ENCODE results near the gene F8A2. TPM values are rescaled to one million over a fixed set of nuclear protein-coding genes. Genes with fewer than 3 reads are reported as not detected.
"Not testable (repeated sequence)": the region's sequence is repeated elsewhere in the genome, so short reads cannot be mapped to it uniquely, and the experiment has no call there.

Gene F8A2
- total RNA-seq (2014; rRNA removed; shearing (Covaris generic)), result not detected in 2 replicates

GRCh38 chrX:155381843-155382528 is at the start of gene F8A2:
Gene F8A2, plus strand, starts transcription at chrX:155382095. Its CDS starts 20 bp downstream, at chrX:155382115.
- DNase-seq (ENCODE audit: low spot score), result not testable (repeated sequence)

DNA sequence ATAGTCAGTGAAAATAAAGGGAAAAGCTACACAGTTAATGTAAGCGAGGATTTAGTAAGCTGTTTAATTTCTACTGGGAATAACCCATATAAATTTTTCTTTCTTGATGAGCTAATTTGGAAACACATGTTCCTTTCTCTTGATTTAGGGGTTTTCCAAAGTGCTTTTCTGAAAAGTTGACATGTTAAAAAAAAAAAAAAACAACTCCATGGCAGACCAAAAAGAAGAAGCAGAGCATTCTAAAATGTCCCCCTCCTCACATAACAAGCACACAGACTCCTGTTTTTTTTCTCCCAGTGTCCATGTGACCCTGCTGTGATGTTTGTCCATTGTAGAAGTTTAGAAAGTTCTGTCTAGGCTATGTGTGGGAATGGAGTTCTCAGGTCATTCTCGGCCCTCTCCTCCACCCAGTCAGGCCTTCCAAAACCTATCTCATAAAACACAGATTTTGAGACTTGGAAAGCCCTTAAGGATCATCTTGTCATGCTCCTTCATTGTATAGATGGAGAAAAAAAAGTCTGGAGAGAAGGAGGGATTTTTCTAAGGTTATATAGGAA is 48.3 kb upstream of the F8A2 start:
- no peak for DNase-seq (ENCODE audit: low spot score)

- peak; percentile 74 for DNase-seq (ENCODE audit: low spot score)
These were observed 47.2 kb upstream of the F8A2 start, which contains the start of gene CLIC2 for GRCh38 chrX:155334486-155335336. Gene CLIC2, minus strand, starts transcription at chrX:155334614. Its CDS starts 187 bp downstream, at chrX:155334427.

GRCh38 chrX:155335337-155335712 is 46.6 kb upstream of the F8A2 start:
- DNase-seq (ENCODE audit: low spot score), result not testable (repeated sequence)

DNA sequence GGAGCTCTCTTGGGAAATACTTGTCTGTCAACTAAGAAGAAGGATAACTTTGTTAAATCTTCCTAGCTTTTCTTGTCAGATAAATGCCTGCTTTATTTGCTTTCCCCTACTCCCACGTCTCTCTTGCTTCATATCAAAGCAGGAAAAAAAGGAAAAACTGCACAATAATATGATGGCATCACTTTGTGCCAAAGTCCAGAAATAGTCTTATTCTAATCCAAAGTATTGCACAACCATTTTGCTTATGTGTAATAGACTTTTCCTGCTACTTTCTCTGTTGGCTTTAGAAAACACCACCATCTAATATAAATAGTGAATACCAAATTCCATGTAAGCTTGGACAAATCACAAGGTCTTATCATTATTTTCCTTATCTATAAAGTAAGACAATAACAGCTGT is 36.2 kb upstream of the F8A2 start:
- DNase-seq (ENCODE audit: low spot score), result not testable (repeated sequence)

- DNase-seq (ENCODE audit: low spot score), result not testable (repeated sequence)
These were observed 32.4 kb upstream of the F8A2 start for GRCh38 chrX:155349448-155349847.

DNA sequence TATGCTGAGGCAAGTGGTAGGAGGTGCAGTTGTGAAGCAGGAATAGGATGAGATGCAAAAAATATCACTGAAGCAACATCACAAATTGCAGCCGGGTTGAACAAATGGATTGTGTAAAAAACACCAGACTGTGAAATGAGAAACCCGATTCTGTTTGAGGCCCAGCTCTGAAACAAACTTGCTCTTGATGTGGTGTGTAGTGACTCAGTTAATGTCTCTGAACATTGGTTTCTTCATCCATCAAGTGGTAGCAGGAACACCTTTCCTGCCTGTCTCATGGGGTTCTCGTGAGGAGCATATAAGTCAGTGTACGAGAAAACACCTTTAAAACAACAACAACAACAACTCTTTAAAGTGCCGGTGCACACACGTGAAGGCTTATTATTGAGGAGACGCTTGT is 18.2 kb upstream of the F8A2 start:
- DNase-seq (ENCODE audit: low spot score), result not testable (repeated sequence)

GRCh38 chrX:155373777-155374458 is 8.0 kb upstream of the F8A2 start:
- DNase-seq (ENCODE audit: low spot score), result not testable (repeated sequence)

DNA sequence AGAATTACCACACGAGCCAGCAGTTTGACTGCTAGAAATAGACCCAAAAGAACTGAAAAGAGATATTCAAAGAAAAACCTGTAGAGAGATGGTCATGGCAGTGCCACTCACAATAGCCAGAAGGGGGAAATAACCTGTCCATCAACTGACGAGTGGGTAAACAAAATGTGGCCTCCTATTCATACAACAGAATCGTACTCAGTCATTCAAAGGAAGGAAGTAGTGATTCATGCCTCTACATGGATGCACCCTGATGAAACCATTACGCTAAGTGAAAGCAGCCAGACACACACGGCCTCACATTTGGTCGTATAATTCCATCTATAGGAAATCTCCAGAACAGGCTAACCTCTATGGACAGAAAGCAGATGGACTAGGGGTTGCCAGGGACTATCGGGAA is 2.1 kb upstream of the F8A2 start:
- not testable (repeated sequence) for DNase-seq (ENCODE audit: low spot score)

GRCh38 chrX:155382529-155382967 is 653 bp downstream of the F8A2 start:
- DNase-seq (ENCODE audit: low spot score), result not testable (repeated sequence)

DNA sequence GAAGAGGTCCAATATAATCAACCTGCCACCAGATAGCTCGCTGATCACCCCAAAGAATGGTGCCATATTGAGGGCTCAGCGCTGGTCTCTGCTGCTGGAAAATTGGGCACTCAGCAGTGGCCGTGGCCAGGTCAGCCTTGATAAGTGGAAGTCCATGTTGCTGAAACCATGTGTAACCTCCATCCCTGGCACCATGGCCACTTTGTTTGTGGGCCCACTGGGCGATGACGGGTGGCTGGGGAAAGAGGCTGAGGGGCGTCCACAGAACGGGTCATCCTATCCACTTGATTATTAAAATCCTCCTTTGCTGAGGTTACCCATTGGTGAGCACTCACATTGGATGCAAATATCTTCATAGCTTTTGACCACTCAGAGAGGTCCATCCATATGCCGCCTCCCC is 7.7 kb downstream of the F8A2 start:
- DNase-seq (ENCODE audit: low spot score), result no peak

GRCh38 chrX:155394747-155395276 is 12.9 kb downstream of the F8A2 start:
- not testable (repeated sequence) for DNase-seq (ENCODE audit: low spot score)

GRCh38 chrX:155406429-155406828 is 24.5 kb downstream of the F8A2 start:
- no peak for DNase-seq (ENCODE audit: low spot score)

GRCh38 chrX:155417769-155418168 is 35.9 kb downstream of the F8A2 start:
- no peak for DNase-seq (ENCODE audit: low spot score)

Other genes starting within 250 kb of the F8A2 start
- gene VBP1, start 165.6 kb upstream of the F8A2 start, total RNA-seq (2014; rRNA removed; shearing (Covaris generic)), result 290 and 312 TPM in 2 replicates
- 4.0 and 5.5 TPM in 2 replicates for gene RAB39B, start 117.6 kb upstream of the F8A2 start, total RNA-seq (2014; rRNA removed; shearing (Covaris generic))
- 2.6 and 4.8 TPM in 2 replicates for gene CLIC2, start 47.5 kb upstream of the F8A2 start, total RNA-seq (2014; rRNA removed; shearing (Covaris generic))
- gene F8A3, start 76.5 kb downstream of the F8A2 start, total RNA-seq (2014; rRNA removed; shearing (Covaris generic)), result 0.41 and 0.57 TPM in 2 replicates
- gene SPRY3, start 230.5 kb downstream of the F8A2 start, total RNA-seq (2014; rRNA removed; shearing (Covaris generic)), result 0.43 TPM in 2 replicates
- 18.3 and 21.5 TPM in 2 replicates for gene TMLHE, start 230.9 kb downstream of the F8A2 start, total RNA-seq (2014; rRNA removed; shearing (Covaris generic))

All from A172 (cell line).